ENCODE measurements around the gene ZBTB40.

The ZBTB40 gene

DNA sequence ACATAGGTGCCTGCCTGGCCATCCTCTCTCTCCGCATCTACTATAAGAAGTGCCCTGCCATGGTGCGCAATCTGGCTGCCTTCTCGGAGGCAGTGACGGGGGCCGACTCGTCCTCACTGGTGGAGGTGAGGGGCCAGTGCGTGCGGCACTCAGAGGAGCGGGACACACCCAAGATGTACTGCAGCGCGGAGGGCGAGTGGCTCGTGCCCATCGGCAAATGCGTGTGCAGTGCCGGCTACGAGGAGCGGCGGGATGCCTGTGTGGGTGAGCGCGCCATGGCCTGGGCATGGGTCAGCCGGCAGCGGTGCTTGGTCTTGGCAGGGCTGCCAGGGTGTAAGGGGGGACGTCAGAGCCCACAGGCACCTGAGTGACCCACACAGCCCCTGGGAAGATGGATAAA lies 125.0 kb downstream of the ZBTB40 start:
- in situ Hi-C loops (cut with MboI; ENCODE audit: low sequenced_read_pairs) = no loop called here

DNA sequence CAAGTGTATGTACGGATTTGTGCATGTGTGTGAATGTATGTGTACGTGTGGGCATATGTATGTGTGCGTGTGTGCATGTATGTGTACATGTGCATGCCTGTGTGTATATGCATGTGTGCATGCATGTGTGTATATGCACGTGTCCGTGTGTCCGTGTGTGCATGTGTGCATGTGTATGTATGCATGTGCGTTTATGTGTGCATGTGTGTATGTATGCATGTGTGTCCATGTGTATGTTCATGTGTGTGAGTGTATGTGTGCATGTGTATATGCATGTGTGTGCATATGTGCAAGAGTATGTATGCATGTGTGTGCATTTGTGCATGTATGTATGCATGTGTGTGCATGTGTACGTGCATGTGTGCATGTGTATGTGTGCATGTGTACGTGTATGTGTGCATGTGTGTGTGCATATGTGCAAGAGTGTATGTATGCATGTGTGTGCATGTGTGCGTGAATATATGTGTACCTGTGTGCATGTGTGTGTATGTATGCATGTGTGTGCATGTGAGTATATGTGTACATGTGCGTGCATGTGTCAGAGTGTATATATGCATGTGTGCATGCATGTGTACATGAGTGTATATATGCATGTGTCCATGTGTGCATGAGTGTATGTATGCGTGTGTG lies 127.2 kb downstream of the ZBTB40 start:
- in situ Hi-C loops (cut with MboI; ENCODE audit: low sequenced_read_pairs) = no loop called here

DNA sequence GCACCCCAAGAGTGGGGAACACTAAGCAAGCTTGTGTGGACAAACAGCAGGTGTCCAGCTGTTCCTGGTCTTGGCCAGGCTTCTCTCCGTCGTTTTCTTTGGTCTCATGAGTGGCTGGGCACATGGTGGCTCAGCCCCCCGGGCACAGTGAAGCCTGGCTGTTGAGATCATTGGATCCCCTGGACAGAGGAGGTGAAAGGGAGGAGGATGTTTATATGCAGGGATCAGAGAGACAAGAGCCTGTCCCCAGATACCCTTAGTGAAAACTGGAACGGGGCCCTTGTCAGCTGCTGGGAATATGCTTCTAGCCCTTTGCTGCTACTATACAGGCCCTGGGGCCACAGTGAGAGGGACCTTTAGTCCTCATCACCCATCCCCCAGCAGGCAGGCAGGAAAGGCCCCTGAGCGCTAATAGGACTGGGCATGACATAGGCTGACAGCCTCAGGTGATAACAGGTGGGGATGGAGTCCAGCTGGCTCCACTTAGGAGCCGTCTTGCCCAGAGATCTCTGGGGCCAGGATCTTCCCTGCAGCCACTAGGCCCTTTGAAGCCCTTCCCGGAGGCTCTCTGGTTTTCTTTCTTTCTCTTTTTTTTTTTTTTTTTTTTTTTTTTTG lies 128.0 kb downstream of the ZBTB40 start:
- in situ Hi-C loops (cut with MboI; ENCODE audit: low sequenced_read_pairs) = no loop called here

Data from HL-60/S4 (cell line).